Spinal cord (tissue), 10 donors: ENCODE data around the gene BCAS3. TPM values are rescaled to one million over a fixed set of nuclear protein-coding genes. Genes with fewer than 3 reads are reported as not detected.

Source experiments
- DNase-seq, 6 donors: peaks; one replicate each; pipeline versions ENCODE4 v3.0.0 to v3.0.0-alpha.2; 2013 to 2015; ENCODE audit warnings: low spot score in 6 of 6, low read depth in 4 of 6
- H3K27ac ChIP-seq: one replicate; pipeline ENCODE4 v1.5.1; 2013; ENCODE audit warnings: low read depth, low read length, control low read depth
- H3K27me3 ChIP-seq: one replicate; pipeline ENCODE4 v1.6.1; 2013; ENCODE audit warnings: low read length; ENCODE audit not compliant: control insufficient read depth, insufficient read depth
- H3K36me3 ChIP-seq: one replicate; pipeline ENCODE4 v1.6.1; 2013; ENCODE audit warnings: low read length; ENCODE audit not compliant: control insufficient read depth, insufficient read depth
- H3K4me1 ChIP-seq: one replicate; pipeline ENCODE4 v1.6.1; 2013; ENCODE audit warnings: low read length; ENCODE audit not compliant: control insufficient read depth, insufficient read depth
- H3K4me3 ChIP-seq: one replicate; pipeline ENCODE4 v1.5.1; 2013; ENCODE audit warnings: low read depth, low read length, control low read depth
- H3K9me3 ChIP-seq: one replicate; pipeline ENCODE4 v1.6.1; 2013; ENCODE audit warnings: low read length; ENCODE audit not compliant: control insufficient read depth, insufficient read depth
- WGBS: methylation state at CpG from one replicate; pipeline ENCODE4 v1.1.5; 2013; ENCODE audit warnings: missing lambda C conversion rate; ENCODE audit not compliant: insufficient coverage; 5-methylcytosine and 5-hydroxymethylcytosine counted together
- polyA plus RNA-seq, 2 donors: library from polyadenylated mRNA; unstranded; fragments of 120-200 nt; gene quantifications; one replicate each; pipeline ENCODE4 v1.2.1, GENCODE V29; 2013; ENCODE audit not compliant: insufficient read length in 2 of 2
- total RNA-seq, 2 donors: library from RNA; depleted of rRNA in 1 of 2; stranded (reverse); fragments of 120-200 nt in 1 of 2; fragments of >200 nt in 1 of 2; gene quantifications; one replicate each; pipeline versions ENCODE4 v1.2.3 to v1.2.4, GENCODE V29; 2013 to 2014
- donor health status: healthy.

Gene BCAS3
- total and polyA plus RNA-seq, 4 donors = 20.5 to 53.4 (median 25.7) TPM

- Histone ChIP-seq H3K36me3 (peaks cover 2% of the 10 kb centered on the region), H3K4me3 (no peak overlapping the region), H3K9me3 (no peaks in the 10 kb centered on the region), H3K27ac (peak overlapping the region; percentile 86), H3K4me1 (peaks cover 73% of the 10 kb centered on the region), H3K27me3 (peaks cover 82% of the 10 kb centered on the region)
- WGBS = under 1% methylated on average over 68 of the region's 73 CpGs
- DNase-seq = peak in 2 of 6 donors; percentile 59 to 72
These were observed 731.9 kb downstream of the BCAS3 start for GRCh38 chr17:61409301-61410112.

GRCh38 chr17:61410141-61411010 lies 732.7 kb downstream of the BCAS3 start:
- 4% methylated on average over 44 of the region's 48 CpGs for WGBS
- Histone ChIP-seq H3K9me3 (no peaks in the 10 kb centered on the region), H3K36me3 (peaks cover 2% of the 10 kb centered on the region), H3K27me3 (peaks cover 74% of the 10 kb centered on the region), H3K4me1 (peaks cover 66% of the 10 kb centered on the region), H3K4me3 (peak overlapping the region; percentile 40), H3K27ac (peak overlapping the region; percentile 86)
- peak in 2 of 6 donors; percentile 66 to 82 for DNase-seq

GRCh38 chr17:61411011-61411260 lies 733.3 kb downstream of the BCAS3 start:
- WGBS = 2% methylated on average over 16 of the region's 29 CpGs
- Histone ChIP-seq H3K27ac (peak overlapping the region; percentile 86), H3K4me1 (peaks cover 62% of the 10 kb centered on the region), H3K36me3 (peaks cover 2% of the 10 kb centered on the region), H3K27me3 (peaks cover 68% of the 10 kb centered on the region), H3K4me3 (peak overlapping the region; percentile 54), H3K9me3 (no peaks in the 10 kb centered on the region)
- no peak for DNase-seq

GRCh38 chr17:61411261-61412142 lies 733.9 kb downstream of the BCAS3 start:
- DNase-seq = peak in 2 of 6 donors; percentile 43 to 68
- Histone ChIP-seq H3K36me3 (peaks cover 2% of the 10 kb centered on the region), H3K4me3 (peak overlapping the region; percentile 54), H3K27me3 (peaks cover 62% of the 10 kb centered on the region), H3K9me3 (no peaks in the 10 kb centered on the region), H3K27ac (peak overlapping the region; percentile 86), H3K4me1 (peaks cover 62% of the 10 kb centered on the region)
- WGBS = under 1% methylated on average over 75 of the region's 75 CpGs

GRCh38 chr17:61412143-61412859 lies 734.6 kb downstream of the BCAS3 start:
- DNase-seq = peak; percentile 61 to 93 (median 76)
- WGBS = under 1% methylated on average over 69 of the region's 69 CpGs
- Histone ChIP-seq H3K4me3 (peak overlapping the region; percentile 54), H3K36me3 (peaks cover 2% of the 10 kb centered on the region), H3K27me3 (peaks cover 54% of the 10 kb centered on the region), H3K9me3 (no peaks in the 10 kb centered on the region), H3K4me1 (peaks cover 65% of the 10 kb centered on the region), H3K27ac (peak overlapping the region; percentile 86)

- WGBS = 10% methylated on average over 31 of the region's 38 CpGs
- peak overlapping the region; percentile 86 for H3K27ac ChIP-seq
- no peak for DNase-seq
- H3K27me3 ChIP-seq = peaks cover 47% of the 10 kb centered on the region
- H3K4me3 ChIP-seq = peak overlapping the region; percentile 54
- peaks cover 61% of the 10 kb centered on the region for H3K4me1 ChIP-seq
- H3K36me3 ChIP-seq = peaks cover under 1% of the 10 kb centered on the region
- no peaks in the 10 kb centered on the region for H3K9me3 ChIP-seq
These were observed 735.4 kb downstream of the BCAS3 start for GRCh38 chr17:61412860-61413660.

- H3K4me1 ChIP-seq = peaks cover 54% of the 10 kb centered on the region
- H3K4me3 ChIP-seq = no peak overlapping the region
- no peaks in the 10 kb centered on the region for H3K9me3 ChIP-seq
- no peak for DNase-seq
- no peaks in the 10 kb centered on the region for H3K36me3 ChIP-seq
- no peak overlapping the region for H3K27ac ChIP-seq
- 85% methylated on average over 6 of the region's 8 CpGs for WGBS
- peaks cover 40% of the 10 kb centered on the region for H3K27me3 ChIP-seq
These were observed 736.0 kb downstream of the BCAS3 start for GRCh38 chr17:61413661-61414126.

GRCh38 chr17:61414141-61414935 lies 736.7 kb downstream of the BCAS3 start:
- Histone ChIP-seq H3K27ac (no peak overlapping the region), H3K4me1 (peaks cover 48% of the 10 kb centered on the region), H3K4me3 (no peak overlapping the region), H3K9me3 (no peaks in the 10 kb centered on the region), H3K27me3 (peaks cover 37% of the 10 kb centered on the region), H3K36me3 (no peaks in the 10 kb centered on the region)
- 79% methylated on average over 16 of the region's 16 CpGs for WGBS
- DNase-seq = no peak
